ENCODE data around the gene OSBPL8. TPM values are rescaled to one million over a fixed set of nuclear protein-coding genes. Genes with fewer than 3 reads are reported as not detected.

Gene OSBPL8
- total and polyA plus RNA-seq, 2 donors: 32.7 to 41.7 TPM

- Histone ChIP-seq H3K9me3 (ENCODE audit: control insufficient read depth in 2 of 2, insufficient read depth in 1 of 2, low read length in 1 of 2) (no peaks in the 10 kb centered on the region), H3K4me1 (ENCODE audit: control insufficient read depth in 2 of 2, insufficient read depth in 2 of 2, low read length in 2 of 2) (no peaks in the 10 kb centered on the region), H3K27ac (ENCODE audit: low read depth in 1 of 2, low read length in 1 of 2) (no peak overlapping the region), H3K4me3 (ENCODE audit: low read length in 2 of 2) (no peak overlapping the region), H3K36me3 (ENCODE audit: control insufficient read depth in 2 of 2, insufficient read depth in 2 of 2, low read length in 1 of 2) (no peaks in the 10 kb centered on the region), H3K27me3 (ENCODE audit: control insufficient read depth in 2 of 2, insufficient read depth in 1 of 2, low read length in 1 of 2) (no peaks in the 10 kb centered on the region)
- WGBS: 92% methylated on average over 9 of the region's 9 CpGs
- DNase-seq (ENCODE audit: low read depth in 6 of 9, low spot score in 9 of 9): no peak
Measured at GRCh38 chr12:76313299-76313698, 246.3 kb downstream of the OSBPL8 start.

GRCh38 chr12:76312315-76312714, 247.3 kb downstream of the OSBPL8 start:
- Histone ChIP-seq H3K9me3 (ENCODE audit: control insufficient read depth in 2 of 2, insufficient read depth in 1 of 2, low read length in 1 of 2) (no peaks in the 10 kb centered on the region), H3K36me3 (ENCODE audit: control insufficient read depth in 2 of 2, insufficient read depth in 2 of 2, low read length in 1 of 2) (no peaks in the 10 kb centered on the region), H3K4me3 (ENCODE audit: low read length in 2 of 2) (no peak overlapping the region), H3K4me1 (ENCODE audit: control insufficient read depth in 2 of 2, insufficient read depth in 2 of 2, low read length in 2 of 2) (no peaks in the 10 kb centered on the region), H3K27ac (ENCODE audit: low read depth in 1 of 2, low read length in 1 of 2) (no peak overlapping the region), H3K27me3 (ENCODE audit: control insufficient read depth in 2 of 2, insufficient read depth in 1 of 2, low read length in 1 of 2) (no peaks in the 10 kb centered on the region)
- WGBS: 87% methylated on average over 7 of the region's 7 CpGs
- no peak for DNase-seq (ENCODE audit: low read depth in 6 of 9, low spot score in 9 of 9)

GRCh38 chr12:76311796-76312195, 247.8 kb downstream of the OSBPL8 start:
- H3K4me1 ChIP-seq (ENCODE audit: control insufficient read depth in 2 of 2, insufficient read depth in 2 of 2, low read length in 2 of 2): no peaks in the 10 kb centered on the region
- no peaks in the 10 kb centered on the region for H3K36me3 ChIP-seq (ENCODE audit: control insufficient read depth in 2 of 2, insufficient read depth in 2 of 2, low read length in 1 of 2)
- no peak overlapping the region for H3K4me3 ChIP-seq (ENCODE audit: low read length in 2 of 2)
- H3K27me3 ChIP-seq (ENCODE audit: control insufficient read depth in 2 of 2, insufficient read depth in 1 of 2, low read length in 1 of 2): no peaks in the 10 kb centered on the region
- WGBS: 98% methylated on average over 3 of the region's 3 CpGs
- H3K27ac ChIP-seq (ENCODE audit: low read depth in 1 of 2, low read length in 1 of 2): no peak overlapping the region
- H3K9me3 ChIP-seq (ENCODE audit: control insufficient read depth in 2 of 2, insufficient read depth in 1 of 2, low read length in 1 of 2): no peaks in the 10 kb centered on the region
- DNase-seq (ENCODE audit: low read depth in 6 of 9, low spot score in 9 of 9): no peak

- no peaks in the 10 kb centered on the region for H3K9me3 ChIP-seq (ENCODE audit: control insufficient read depth in 2 of 2, insufficient read depth in 1 of 2, low read length in 1 of 2)
- no peak for DNase-seq (ENCODE audit: low read depth in 6 of 9, low spot score in 9 of 9)
- H3K27ac ChIP-seq (ENCODE audit: low read depth in 1 of 2, low read length in 1 of 2): no peak overlapping the region
- no peaks in the 10 kb centered on the region for H3K4me1 ChIP-seq (ENCODE audit: control insufficient read depth in 2 of 2, insufficient read depth in 2 of 2, low read length in 2 of 2)
- no peak overlapping the region for H3K4me3 ChIP-seq (ENCODE audit: low read length in 2 of 2)
- H3K36me3 ChIP-seq (ENCODE audit: control insufficient read depth in 2 of 2, insufficient read depth in 2 of 2, low read length in 1 of 2): no peaks in the 10 kb centered on the region
- no peaks in the 10 kb centered on the region for H3K27me3 ChIP-seq (ENCODE audit: control insufficient read depth in 2 of 2, insufficient read depth in 1 of 2, low read length in 1 of 2)
Measured at GRCh38 chr12:76310110-76310509, 249.5 kb downstream of the OSBPL8 start.

- no peaks in the 10 kb centered on the region for H3K36me3 ChIP-seq (ENCODE audit: control insufficient read depth in 2 of 2, insufficient read depth in 2 of 2, low read length in 1 of 2)
- H3K27ac ChIP-seq (ENCODE audit: low read depth in 1 of 2, low read length in 1 of 2): no peak overlapping the region
- no peak for DNase-seq (ENCODE audit: low read depth in 6 of 9, low spot score in 9 of 9)
- H3K4me3 ChIP-seq (ENCODE audit: low read length in 2 of 2): no peak overlapping the region
- H3K9me3 ChIP-seq (ENCODE audit: control insufficient read depth in 2 of 2, insufficient read depth in 1 of 2, low read length in 1 of 2): no peaks in the 10 kb centered on the region
- WGBS: 89% methylated on average over 3 of the region's 3 CpGs
- H3K4me1 ChIP-seq (ENCODE audit: control insufficient read depth in 2 of 2, insufficient read depth in 2 of 2, low read length in 2 of 2): no peaks in the 10 kb centered on the region
- no peaks in the 10 kb centered on the region for H3K27me3 ChIP-seq (ENCODE audit: control insufficient read depth in 2 of 2, insufficient read depth in 1 of 2, low read length in 1 of 2)
Measured at GRCh38 chr12:76308866-76309265, 250.7 kb downstream of the OSBPL8 start.

GRCh38 chr12:76307083-76307482, 252.5 kb downstream of the OSBPL8 start:
- DNase-seq (ENCODE audit: low read depth in 6 of 9, low spot score in 9 of 9): no peak
- no peak overlapping the region for H3K27ac ChIP-seq (ENCODE audit: low read depth in 1 of 2, low read length in 1 of 2)
- H3K36me3 ChIP-seq (ENCODE audit: control insufficient read depth in 2 of 2, insufficient read depth in 2 of 2, low read length in 1 of 2): no peaks in the 10 kb centered on the region
- no peaks in the 10 kb centered on the region for H3K27me3 ChIP-seq (ENCODE audit: control insufficient read depth in 2 of 2, insufficient read depth in 1 of 2, low read length in 1 of 2)
- WGBS: 97% methylated on average over 1 of the region's 1 CpG
- no peaks in the 10 kb centered on the region for H3K9me3 ChIP-seq (ENCODE audit: control insufficient read depth in 2 of 2, insufficient read depth in 1 of 2, low read length in 1 of 2)
- no peaks in the 10 kb centered on the region for H3K4me1 ChIP-seq (ENCODE audit: control insufficient read depth in 2 of 2, insufficient read depth in 2 of 2, low read length in 2 of 2)
- no peak overlapping the region for H3K4me3 ChIP-seq (ENCODE audit: low read length in 2 of 2)

- 93% methylated on average over 6 of the region's 6 CpGs for WGBS
- Histone ChIP-seq H3K4me3 (ENCODE audit: low read length in 2 of 2) (no peak overlapping the region), H3K9me3 (ENCODE audit: control insufficient read depth in 2 of 2, insufficient read depth in 1 of 2, low read length in 1 of 2) (no peaks in the 10 kb centered on the region), H3K27ac (ENCODE audit: low read depth in 1 of 2, low read length in 1 of 2) (no peak overlapping the region), H3K4me1 (ENCODE audit: control insufficient read depth in 2 of 2, insufficient read depth in 2 of 2, low read length in 2 of 2) (no peaks in the 10 kb centered on the region), H3K27me3 (ENCODE audit: control insufficient read depth in 2 of 2, insufficient read depth in 1 of 2, low read length in 1 of 2) (no peaks in the 10 kb centered on the region), H3K36me3 (ENCODE audit: control insufficient read depth in 2 of 2, insufficient read depth in 2 of 2, low read length in 1 of 2) (no peaks in the 10 kb centered on the region)
- no peak for DNase-seq (ENCODE audit: low read depth in 6 of 9, low spot score in 9 of 9)
Measured at GRCh38 chr12:76303989-76304460, 255.5 kb downstream of the OSBPL8 start.

GRCh38 chr12:76303365-76303764, 256.2 kb downstream of the OSBPL8 start:
- no peak for DNase-seq (ENCODE audit: low read depth in 6 of 9, low spot score in 9 of 9)
- no peak overlapping the region for H3K4me3 ChIP-seq (ENCODE audit: low read length in 2 of 2)
- 95% methylated on average over 2 of the region's 2 CpGs for WGBS
- H3K27ac ChIP-seq (ENCODE audit: low read depth in 1 of 2, low read length in 1 of 2): no peak overlapping the region
- H3K27me3 ChIP-seq (ENCODE audit: control insufficient read depth in 2 of 2, insufficient read depth in 1 of 2, low read length in 1 of 2): no peaks in the 10 kb centered on the region
- no peaks in the 10 kb centered on the region for H3K4me1 ChIP-seq (ENCODE audit: control insufficient read depth in 2 of 2, insufficient read depth in 2 of 2, low read length in 2 of 2)
- H3K9me3 ChIP-seq (ENCODE audit: control insufficient read depth in 2 of 2, insufficient read depth in 1 of 2, low read length in 1 of 2): no peaks in the 10 kb centered on the region
- H3K36me3 ChIP-seq (ENCODE audit: control insufficient read depth in 2 of 2, insufficient read depth in 2 of 2, low read length in 1 of 2): no peaks in the 10 kb centered on the region

Data from thymus (tissue), 11 donors.